ENCODE measurements around the gene PHF20.

DNA sequence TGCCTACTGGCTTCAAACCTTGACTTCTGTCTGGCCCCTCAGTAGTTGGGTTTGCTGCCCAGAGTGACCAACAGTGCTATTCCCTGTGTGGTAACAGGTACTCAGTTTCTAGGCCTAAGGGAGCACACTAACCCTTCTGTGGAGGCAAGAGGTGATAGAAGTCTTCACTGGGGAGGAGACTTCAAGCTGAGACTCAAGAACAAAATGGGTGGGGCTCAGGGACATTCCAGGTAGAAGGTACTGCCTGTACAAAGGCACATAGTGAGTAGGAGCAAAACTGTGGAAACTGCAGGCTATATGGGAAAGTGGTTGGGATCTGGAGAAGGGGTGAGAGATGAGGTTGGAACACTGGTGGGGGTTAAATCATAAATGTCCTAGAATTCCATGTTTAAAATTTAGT lies 184.8 kb downstream of the PHF20 start:
- TF ChIP-seq CTCF (IDR thresholded peaks at IDR 0.05) (no peak), POLR2A (IDR thresholded peaks at IDR 0.05) (no peak)
